IMR-90 (cell line): ENCODE results near the gene RGSL1. TPM values are rescaled to one million over a fixed set of nuclear protein-coding genes. Genes with fewer than 3 reads are reported as not detected.

Experiments used
- ATAC-seq: fragments of 200-7000 bp; cut with Tn5 transposase; 2 replicates; pipeline ENCODE4 v1.9.1; 2020; ENCODE audit warnings: low read depth, mild to moderate bottlenecking, moderate library complexity
- BruUV-seq: library from RNA; stranded (reverse); fragments of 400-500 nt; replicated peaks from 2 replicates; lab custom pipeline; 2021; lab: Mats Ljungman, UMichigan
- CTCF ChIA-PET: fragments of 300-600 bp; formaldehyde crosslinking; extraction: SDS; loops from one replicate; lab custom pipeline; 2021; ENCODE audit warnings: antibody characterized with exemption; lab: Yijun Ruan, JAX
- POLR2A ChIA-PET: fragments of 300-600 bp; sonication (Branson Sonifier 250); formaldehyde crosslinking; loops from one replicate; lab custom pipeline; 2022; ENCODE audit warnings: antibody characterized with exemption; ENCODE audit not compliant: unreplicated experiment; lab: Charles Lee
- DNase-seq: peaks from one replicate; pipeline ENCODE4 v3.0.0; 2013
- H2AFZ ChIP-seq: replicated peaks from 2 replicates; pipeline ENCODE3; 2013; ENCODE audit warnings: low read length, mild to moderate bottlenecking; ENCODE audit not compliant: poor library complexity
- H2AK5ac ChIP-seq: 2 replicates; pipeline ENCODE4 v1.6.1; 2013; ENCODE audit warnings: low read depth, low read length, inconsistent platforms
- H2AK9ac ChIP-seq: replicated peaks from 2 replicates; pipeline ENCODE3; 2013; ENCODE audit warnings: mild to moderate bottlenecking, low read depth, low read length, moderate library complexity; ENCODE audit not compliant: poor library complexity
- H2BK120ac ChIP-seq: 2 replicates; pipeline ENCODE4 v1.6.1; 2013; ENCODE audit warnings: low read depth, low read length, inconsistent platforms
- H2BK15ac ChIP-seq: 3 replicates; pipeline ENCODE4 v1.6.1; 2013; ENCODE audit warnings: low read depth, low read length, inconsistent platforms
- H2BK20ac ChIP-seq: 2 replicates; pipeline ENCODE4 v1.6.1; 2013; ENCODE audit warnings: low read depth, mild to moderate bottlenecking, inconsistent platforms, low read length, moderate library complexity
- H2BK5ac ChIP-seq: 2 replicates; pipeline ENCODE4 v1.6.1; 2013; ENCODE audit warnings: mild to moderate bottlenecking, low read depth, low read length, inconsistent platforms; ENCODE audit not compliant: poor library complexity, severe bottlenecking
- H3K14ac ChIP-seq: replicated peaks from 2 replicates; pipeline ENCODE4 v1.6.1; 2013; ENCODE audit warnings: low read depth, low read length, inconsistent platforms
- H3K18ac ChIP-seq: 2 replicates; pipeline ENCODE4 v1.6.1; 2013; ENCODE audit warnings: low read depth, low read length, control low read depth
- H3K23ac ChIP-seq: 2 replicates; pipeline ENCODE4 v1.6.1; 2013; ENCODE audit warnings: low read depth, low read length, inconsistent platforms
- H3K27ac ChIP-seq: 2 replicates; pipeline ENCODE4 v1.5.1; 2013; ENCODE audit warnings: mild to moderate bottlenecking, control low read depth, low read length; ENCODE audit not compliant: insufficient read depth
- H3K27me3 ChIP-seq: 2 replicates; pipeline ENCODE4 v1.6.1; 2013; ENCODE audit warnings: low read length; ENCODE audit not compliant: control insufficient read depth, insufficient read depth
- H3K36me3 ChIP-seq: 2 replicates; pipeline ENCODE4 v1.6.1; 2013; ENCODE audit warnings: low read length, mixed read lengths; ENCODE audit not compliant: control insufficient read depth, insufficient read depth
- H3K4ac ChIP-seq: 2 replicates; pipeline ENCODE4 v1.6.1; 2013; ENCODE audit warnings: low read depth, low read length, inconsistent platforms
- H3K4me1 ChIP-seq: 2 replicates; pipeline ENCODE4 v1.6.1; 2013; ENCODE audit warnings: low read length, mixed read lengths; ENCODE audit not compliant: control insufficient read depth, insufficient read depth
- H3K4me2 ChIP-seq: 2 replicates; pipeline ENCODE4 v1.6.1; 2013; ENCODE audit warnings: low read depth, mild to moderate bottlenecking, control low read depth, low read length, moderate library complexity
- H3K4me3 ChIP-seq: 2 replicates; pipeline ENCODE4 v1.5.1; 2013; ENCODE audit warnings: low read depth, mild to moderate bottlenecking, control low read depth, low read length, moderate library complexity; ENCODE audit not compliant: insufficient read depth
- H3K56ac ChIP-seq: 2 replicates; pipeline ENCODE4 v1.6.1; 2013; ENCODE audit warnings: low read length, inconsistent platforms; ENCODE audit not compliant: insufficient read depth; ENCODE audit errors: extremely low read depth
- H3K79me1 ChIP-seq, 2 experiments: 2 replicates each; pipeline ENCODE4 v1.6.1; 2013; ENCODE audit warnings: low read length in 2 of 2, inconsistent platforms in 1 of 2, low read depth in 1 of 2
- H3K9ac ChIP-seq: 2 replicates; pipeline ENCODE4 v1.6.1; 2013; ENCODE audit warnings: low read depth, low read length, control low read depth
- H3K9me1 ChIP-seq: 2 replicates; pipeline ENCODE4 v1.6.1; 2013; ENCODE audit warnings: low read length, inconsistent platforms; ENCODE audit not compliant: insufficient read depth
- H3K9me3 ChIP-seq: 2 replicates; pipeline ENCODE4 v1.6.1; 2013; ENCODE audit warnings: low read length; ENCODE audit not compliant: control insufficient read depth, insufficient read depth
- H4K20me1 ChIP-seq: 2 replicates; pipeline ENCODE4 v1.6.1; 2013; ENCODE audit warnings: low read length, inconsistent platforms; ENCODE audit not compliant: insufficient read depth
- H4K5ac ChIP-seq: 2 replicates; pipeline ENCODE4 v1.6.1; 2013; ENCODE audit warnings: mild to moderate bottlenecking, low read depth, low read length, control low read depth
- H4K8ac ChIP-seq, 2 experiments: 2 replicates each; pipeline ENCODE4 v1.6.1; 2013; ENCODE audit warnings: low read depth in 2 of 2, low read length in 2 of 2, control low read depth in 1 of 2, inconsistent platforms in 1 of 2
- H4K91ac ChIP-seq: 2 replicates; pipeline ENCODE4 v1.6.1; 2013; ENCODE audit warnings: low read depth, low read length, inconsistent platforms; ENCODE audit not compliant: insufficient read depth
- BHLHE40 ChIP-seq: fragments of 150-350 bp; IDR thresholded peaks from 2 replicates; pipeline ENCODE4 v1.6.1; 2016; ENCODE audit warnings: mild to moderate bottlenecking, low read depth, low read length
- ELK1 ChIP-seq: fragments of 150-350 bp; IDR thresholded peaks from 2 replicates; pipeline ENCODE4 v1.6.1; 2016; ENCODE audit warnings: low read depth, mild to moderate bottlenecking, low read length, moderate library complexity, borderline replicate concordance
- MAFK ChIP-seq: IDR thresholded peaks from 2 replicates; pipeline ENCODE4 v1.6.1; 2012; ENCODE audit warnings: low read depth, low read length, improper control_type of control experiment
- MXI1 ChIP-seq: IDR thresholded peaks from 2 replicates; pipeline ENCODE4 v1.6.1; 2012; ENCODE audit warnings: low read depth, mild to moderate bottlenecking, low read length, moderate library complexity, borderline replicate concordance
- NFE2L2 ChIP-seq: fragments of 150-350 bp; IDR thresholded peaks from 2 replicates; pipeline ENCODE4 v1.6.1; 2016; ENCODE audit warnings: low read depth, mild to moderate bottlenecking, low read length
- POLR2A ChIP-seq: IDR thresholded peaks from 2 replicates; pipeline ENCODE4 v1.6.1; 2012; ENCODE audit warnings: mild to moderate bottlenecking, low read depth, low read length
- RAD21 ChIP-seq: IDR thresholded peaks from 2 replicates; pipeline ENCODE4 v1.6.1; 2012; ENCODE audit warnings: low read length, improper control_type of control experiment
- RFX5 ChIP-seq: IDR thresholded peaks from 2 replicates; pipeline ENCODE4 v1.8.0; 2012; ENCODE audit warnings: low read depth, mild to moderate bottlenecking, low read length, moderate library complexity
- USF2 ChIP-seq: fragments of 150-350 bp; IDR thresholded peaks from 2 replicates; pipeline ENCODE4 v1.6.1; 2017; ENCODE audit warnings: mild to moderate bottlenecking, antibody characterized with exemption, low read length, low read depth
- WGBS, 2 experiments: methylation state at CpG; one replicate each; pipeline versions ENCODE4 v1.1.5 to v1.1.7; 2013; ENCODE audit warnings: missing lambda C conversion rate in 2 of 2; ENCODE audit not compliant: insufficient read length in 1 of 2; ENCODE audit errors: extremely low coverage in 2 of 2; 5-methylcytosine and 5-hydroxymethylcytosine counted together
- dilution Hi-C: fragments of 300-500 bp; cut with HindIII; formaldehyde crosslinking; loops from one replicate; pipeline ENCODE4 v1.14.3; 2018; ENCODE audit warnings: low sequenced_read_pairs; ENCODE audit not compliant: unreplicated experiment
- in situ Hi-C: fragments of 300-500 bp; cut with MboI; formaldehyde crosslinking; loops from 3 replicates; pipeline ENCODE4 v1.14.3; 2019; ENCODE audit warnings: low sequenced_read_pairs, inconsistent platforms, mixed read lengths
- intact Hi-C: fragments of 100-400 bp; cut with micrococcal nuclease; formaldehyde crosslinking; loops from 2 replicates; pipeline ENCODE4 v1.10.0; 2022
- polyA plus RNA-seq, 3 experiments: library from polyadenylated mRNA; depleted of rRNA; stranded (reverse); fragments of >200 nt; gene quantifications; 2 replicates each; pipeline ENCODE4 v1.2.3, GENCODE V29; 2012; ENCODE audit warnings: low replicate concordance in 1 of 3
- total RNA-seq: library from RNA; depleted of rRNA; stranded (reverse); fragments of >200 nt; gene quantifications from 2 replicates; pipeline ENCODE4 v1.2.3, GENCODE V29; 2012

Gene RGSL1
- total and polyA plus RNA-seq, 2 of the 4 experiments (the other 2 are of a cell fraction), result not detected

- H3K9me1 ChIP-seq, result no peaks in the 10 kb centered on the region
- no peak overlapping the region for H2AFZ ChIP-seq
- 0% methylated on average over 1 of the region's 4 CpGs; no CpG with 5 or more reads in 1 of the 2 experiments for WGBS, 2 experiments
- H3K27ac ChIP-seq, result no peak overlapping the region
- no TSS peak for BruUV-seq
- intact Hi-C loops, result no loop called here
- no peak overlapping the region for H4K8ac ChIP-seq
- in situ Hi-C loops, result no loop called here
- H3K27me3 ChIP-seq, result peaks cover 5% of the 10 kb centered on the region
- H4K20me1 ChIP-seq, result no peaks in the 10 kb centered on the region
- dilution Hi-C loops, result no loop called here
- H3K36me3 ChIP-seq, result no peaks in the 10 kb centered on the region
- H3K4me3 ChIP-seq, result no peak overlapping the region
- no peak overlapping the region for H3K18ac ChIP-seq
- H2AK9ac ChIP-seq, result no peak overlapping the region
- no peak for ATAC-seq
- no peak overlapping the region for H3K56ac ChIP-seq
- no peak overlapping the region for H2BK120ac ChIP-seq
- no peak overlapping the region for H3K14ac ChIP-seq
- no peak overlapping the region for H3K23ac ChIP-seq
- no peak overlapping the region for H3K9ac ChIP-seq
- no peak overlapping the region for H4K91ac ChIP-seq
- no peak overlapping the region for H2BK5ac ChIP-seq
- H3K79me1 ChIP-seq, result no peaks in the 10 kb centered on the region
- ChIA-PET POLR2A (no interaction called here), CTCF (no interaction called here)
- no peaks in the 10 kb centered on the region for H3K4me1 ChIP-seq
- no peak for TF ChIP-seq MAFK
- no peak for TF ChIP-seq RAD21
- no peak for TF ChIP-seq RFX5
- no peak for TF ChIP-seq BHLHE40
- TF ChIP-seq POLR2A, result no peak
- no peak for TF ChIP-seq USF2
- TF ChIP-seq MXI1, result no peak
- no peak for TF ChIP-seq ELK1
- no peak for TF ChIP-seq NFE2L2
- no peak overlapping the region for H3K4ac ChIP-seq
- DNase-seq, result no peak
- no peak overlapping the region for H2AK5ac ChIP-seq
- H3K4me2 ChIP-seq, result no peak overlapping the region
- no peak overlapping the region for H4K5ac ChIP-seq
- no peaks in the 10 kb centered on the region for H3K9me3 ChIP-seq
- H2BK20ac ChIP-seq, result no peak overlapping the region
- H2BK15ac ChIP-seq, result no peak overlapping the region
These were observed 113.1 kb downstream of the RGSL1 start for GRCh38 chr1:182563095-182563494.
